OCI-LY1 (cell line): ENCODE data around the gene STK32C.

ENCODE experiments used
- CTCF ChIP-seq: fragments of 200-600 bp; sonication (generic), shearing (Covaris generic); IDR thresholded peaks from 2 replicates; pipeline ENCODE4 v1.5.1; 2017; ENCODE audit warnings: mild to moderate bottlenecking, antibody characterized with exemption, low read length, moderate library complexity, mixed read lengths
- EZH2 ChIP-seq: fragments of 200-600 bp; sonication (generic), shearing (Covaris generic); IDR thresholded peaks from 2 replicates; pipeline ENCODE4 v1.8.0; 2017; ENCODE audit warnings: borderline replicate concordance, mixed run types, mild to moderate bottlenecking, antibody characterized with exemption, low read length, moderate library complexity, mixed read lengths

- TF ChIP-seq CTCF, result no peak
- TF ChIP-seq EZH2, result no peak
Observed at GRCh38 chr10:132347211-132347930, 39.6 kb upstream of the STK32C start.
